Measurements from ENCODE around the gene AMDHD1. TPM values are rescaled to one million over a fixed set of nuclear protein-coding genes. Genes with fewer than 3 reads are reported as not detected.
A peak's percentile ranks its signal among the peaks of the same experiment; 100 is the strongest.

AMDHD1 gene
- total and polyA plus RNA-seq, 2 donors (not counting 1 experiment from before 2014, with no cell fraction given) = 0.08 to 0.33 TPM

- Histone ChIP-seq H3K4me2 (ENCODE audit: extremely low read depth, insufficient read depth, low read length) (no peak overlapping the region), H2AFZ (ENCODE audit: low read length) (no peak overlapping the region), H3K27me3 (ENCODE audit: control insufficient read depth, insufficient read depth, low read length) (peaks cover 2% of the 10 kb centered on the region), H3K4me1 (ENCODE audit: control insufficient read depth, extremely low read depth, insufficient read depth, low read length) (no peaks in the 10 kb centered on the region), H4K20me1 (ENCODE audit: control insufficient read depth, extremely low read depth, insufficient read depth, low read length) (no peaks in the 10 kb centered on the region), H3K79me2 (ENCODE audit: control insufficient read depth, insufficient read depth, low read length) (no peaks in the 10 kb centered on the region), H3K9ac (ENCODE audit: insufficient read depth, low read length) (no peak overlapping the region), H3K9me3 (ENCODE audit: control insufficient read depth, insufficient read depth, low read depth, low read length) (no peaks in the 10 kb centered on the region), H3K4me3 (replicated peaks in 1 of 4; ENCODE audit: control extremely low read depth in 1 of 4, insufficient read depth in 1 of 4, low read depth in 3 of 4, low read length in 4 of 4) (no peak overlapping the region), H3K36me3 (ENCODE audit: control insufficient read depth, insufficient read depth, low read length) (no peaks in the 10 kb centered on the region), H3K27ac (ENCODE audit: insufficient read depth, low read length) (no peak overlapping the region)
- no peak for TF ChIP-seq EZH2 (IDR thresholded peaks at IDR 0.05; ENCODE audit: low read length, missing control alignments)
- TF ChIP-seq, protein P1, sequence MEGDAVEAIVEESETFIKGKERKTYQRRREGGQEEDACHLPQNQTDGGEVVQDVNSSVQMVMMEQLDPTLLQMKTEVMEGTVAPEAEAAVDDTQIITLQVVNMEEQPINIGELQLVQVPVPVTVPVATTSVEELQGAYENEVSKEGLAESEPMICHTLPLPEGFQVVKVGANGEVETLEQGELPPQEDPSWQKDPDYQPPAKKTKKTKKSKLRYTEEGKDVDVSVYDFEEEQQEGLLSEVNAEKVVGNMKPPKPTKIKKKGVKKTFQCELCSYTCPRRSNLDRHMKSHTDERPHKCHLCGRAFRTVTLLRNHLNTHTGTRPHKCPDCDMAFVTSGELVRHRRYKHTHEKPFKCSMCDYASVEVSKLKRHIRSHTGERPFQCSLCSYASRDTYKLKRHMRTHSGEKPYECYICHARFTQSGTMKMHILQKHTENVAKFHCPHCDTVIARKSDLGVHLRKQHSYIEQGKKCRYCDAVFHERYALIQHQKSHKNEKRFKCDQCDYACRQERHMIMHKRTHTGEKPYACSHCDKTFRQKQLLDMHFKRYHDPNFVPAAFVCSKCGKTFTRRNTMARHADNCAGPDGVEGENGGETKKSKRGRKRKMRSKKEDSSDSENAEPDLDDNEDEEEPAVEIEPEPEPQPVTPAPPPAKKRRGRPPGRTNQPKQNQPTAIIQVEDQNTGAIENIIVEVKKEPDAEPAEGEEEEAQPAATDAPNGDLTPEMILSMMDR (conservative IDR thresholded peaks at IDR 0.05 in 1 of 2, IDR thresholded peaks at IDR 0.05 in 1 of 2; ENCODE audit: low read depth in 1 of 2, low read length in 2 of 2) = no peak
- DNase-seq (ENCODE audit: low read depth in 2 of 2) = no peak
These were observed 50.8 kb downstream of the AMDHD1 start for GRCh38 chr12:95993907-95994306.

- H3K36me3 ChIP-seq (ENCODE audit: control insufficient read depth, insufficient read depth, low read length) = no peaks in the 10 kb centered on the region
- TF ChIP-seq, protein P1 (conservative IDR thresholded peaks at IDR 0.05 in 1 of 2, IDR thresholded peaks at IDR 0.05 in 1 of 2; ENCODE audit: low read depth in 1 of 2, low read length in 2 of 2) = no peak
- no peak for TF ChIP-seq EZH2 (IDR thresholded peaks at IDR 0.05; ENCODE audit: low read length, missing control alignments)
- no peak overlapping the region for H3K4me2 ChIP-seq (ENCODE audit: extremely low read depth, insufficient read depth, low read length)
- H3K4me3 ChIP-seq (replicated peaks in 1 of 4; ENCODE audit: control extremely low read depth in 1 of 4, insufficient read depth in 1 of 4, low read depth in 3 of 4, low read length in 4 of 4) = no peak overlapping the region
- H3K9me3 ChIP-seq (ENCODE audit: control insufficient read depth, insufficient read depth, low read depth, low read length) = no peaks in the 10 kb centered on the region
- no peak overlapping the region for H3K27ac ChIP-seq (ENCODE audit: insufficient read depth, low read length)
- DNase-seq (ENCODE audit: low read depth in 2 of 2) = peak in 1 of 2 donors; percentile 3
- H3K27me3 ChIP-seq (ENCODE audit: control insufficient read depth, insufficient read depth, low read length) = peaks cover under 1% of the 10 kb centered on the region
- H3K79me2 ChIP-seq (ENCODE audit: control insufficient read depth, insufficient read depth, low read length) = no peaks in the 10 kb centered on the region
- no peaks in the 10 kb centered on the region for H4K20me1 ChIP-seq (ENCODE audit: control insufficient read depth, extremely low read depth, insufficient read depth, low read length)
- no peaks in the 10 kb centered on the region for H3K4me1 ChIP-seq (ENCODE audit: control insufficient read depth, extremely low read depth, insufficient read depth, low read length)
- no peak overlapping the region for H3K9ac ChIP-seq (ENCODE audit: insufficient read depth, low read length)
- H2AFZ ChIP-seq (ENCODE audit: low read length) = no peak overlapping the region
These were observed 51.3 kb downstream of the AMDHD1 start for GRCh38 chr12:95994476-95994875.

DNA sequence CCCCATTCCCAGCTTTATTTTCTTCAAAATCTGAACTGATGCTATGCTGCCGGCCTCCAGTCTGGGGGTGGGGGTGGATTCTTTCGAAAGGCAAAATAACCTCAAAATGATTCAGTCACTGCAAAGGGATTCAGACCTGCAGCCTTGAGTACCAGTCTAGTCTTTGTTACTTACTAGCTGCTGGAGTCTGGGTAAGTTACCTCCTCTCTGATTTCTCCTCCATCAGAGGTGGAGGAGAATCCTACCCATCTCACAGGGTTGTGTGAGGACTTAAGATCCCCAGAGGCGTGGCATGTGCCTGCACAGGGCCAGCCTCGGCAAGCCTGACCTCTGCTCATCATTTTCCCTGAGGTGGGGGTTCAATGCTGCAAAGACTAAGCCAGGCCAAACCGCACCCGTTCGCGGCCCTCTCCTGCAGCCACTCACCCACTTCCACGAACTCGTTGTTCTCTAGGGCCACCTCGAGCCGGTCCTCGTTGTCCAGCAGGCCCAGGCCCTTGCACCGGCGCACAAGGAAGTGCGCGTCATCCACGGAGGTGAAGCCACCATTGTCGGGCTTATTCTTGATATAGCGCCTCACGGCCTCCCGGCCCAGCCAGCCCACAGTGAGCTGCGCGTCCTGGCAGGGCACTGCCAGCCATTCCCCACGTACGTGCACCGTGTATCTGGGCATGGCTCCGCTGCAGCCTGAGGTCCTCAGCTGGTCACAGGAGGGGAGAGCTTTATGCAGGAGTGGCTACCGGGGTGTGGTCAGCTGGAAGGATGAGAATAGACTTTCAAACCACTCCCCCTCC, 52.3 kb downstream of the AMDHD1 start:
- no peak for TF ChIP-seq EZH2 (IDR thresholded peaks at IDR 0.05; ENCODE audit: low read length, missing control alignments)
- TF ChIP-seq, protein P1 (conservative IDR thresholded peaks at IDR 0.05 in 1 of 2, IDR thresholded peaks at IDR 0.05 in 1 of 2; ENCODE audit: low read depth in 1 of 2, low read length in 2 of 2) = no peak

More for the DNA sequence above, 52.3 kb downstream of the AMDHD1 start:
- peak in 1 of 2 donors; percentile 2 for DNase-seq (ENCODE audit: low read depth in 2 of 2)
- Histone ChIP-seq H3K9me3 (ENCODE audit: control insufficient read depth, insufficient read depth, low read depth, low read length) (no peaks in the 10 kb centered on the region), H3K36me3 (ENCODE audit: control insufficient read depth, insufficient read depth, low read length) (no peaks in the 10 kb centered on the region), H3K4me2 (ENCODE audit: extremely low read depth, insufficient read depth, low read length) (no peak overlapping the region), H3K4me1 (ENCODE audit: control insufficient read depth, extremely low read depth, insufficient read depth, low read length) (no peaks in the 10 kb centered on the region), H3K27me3 (ENCODE audit: control insufficient read depth, insufficient read depth, low read length) (no peaks in the 10 kb centered on the region), H3K4me3 (replicated peaks in 1 of 4; ENCODE audit: control extremely low read depth in 1 of 4, insufficient read depth in 1 of 4, low read depth in 3 of 4, low read length in 4 of 4) (no peak overlapping the region), H2AFZ (ENCODE audit: low read length) (no peak overlapping the region), H3K27ac (ENCODE audit: insufficient read depth, low read length) (no peak overlapping the region), H3K9ac (ENCODE audit: insufficient read depth, low read length) (no peak overlapping the region), H4K20me1 (ENCODE audit: control insufficient read depth, extremely low read depth, insufficient read depth, low read length) (no peaks in the 10 kb centered on the region), H3K79me2 (ENCODE audit: control insufficient read depth, insufficient read depth, low read length) (no peaks in the 10 kb centered on the region)

Measured in fibroblast of lung (primary cell).